IPS DF 6.9 (cell line): ENCODE results near the gene TBX18.

Source experiments
- DNase-seq: peaks from one replicate; pipeline ENCODE4 v3.0.0-alpha.2; 2013; ENCODE audit warnings: low read depth, low spot score
- H3K27ac ChIP-seq: one replicate; pipeline ENCODE4 v1.5.1; 2013; ENCODE audit warnings: low read length, control low read depth
- H3K27me3 ChIP-seq: 2 replicates; pipeline ENCODE4 v1.6.1; 2013; ENCODE audit warnings: mild to moderate bottlenecking, low read length; ENCODE audit not compliant: control insufficient read depth, insufficient read depth
- H3K36me3 ChIP-seq: 2 replicates; pipeline ENCODE4 v1.6.1; 2013; ENCODE audit warnings: low read length; ENCODE audit not compliant: control insufficient read depth, insufficient read depth
- H3K4me1 ChIP-seq: 2 replicates; pipeline ENCODE4 v1.6.1; 2013; ENCODE audit warnings: low read length; ENCODE audit not compliant: control insufficient read depth, insufficient read depth
- H3K4me3 ChIP-seq: 2 replicates; pipeline ENCODE4 v1.5.1; 2013; ENCODE audit warnings: mild to moderate bottlenecking, low read length
- H3K9me3 ChIP-seq: 2 replicates; pipeline ENCODE4 v1.6.1; 2013; ENCODE audit warnings: low read length, inconsistent platforms; ENCODE audit not compliant: control insufficient read depth, insufficient read depth
- WGBS: extraction: QIAGEN DNeasy Blood & Tissue Kit; methylation state at CpG from one replicate; pipeline ENCODE4 v1.1.7; 2013; ENCODE audit warnings: mixed read lengths, missing lambda C conversion rate; ENCODE audit not compliant: insufficient read length, insufficient coverage; 5-methylcytosine and 5-hydroxymethylcytosine counted together

Gene TBX18

DNA sequence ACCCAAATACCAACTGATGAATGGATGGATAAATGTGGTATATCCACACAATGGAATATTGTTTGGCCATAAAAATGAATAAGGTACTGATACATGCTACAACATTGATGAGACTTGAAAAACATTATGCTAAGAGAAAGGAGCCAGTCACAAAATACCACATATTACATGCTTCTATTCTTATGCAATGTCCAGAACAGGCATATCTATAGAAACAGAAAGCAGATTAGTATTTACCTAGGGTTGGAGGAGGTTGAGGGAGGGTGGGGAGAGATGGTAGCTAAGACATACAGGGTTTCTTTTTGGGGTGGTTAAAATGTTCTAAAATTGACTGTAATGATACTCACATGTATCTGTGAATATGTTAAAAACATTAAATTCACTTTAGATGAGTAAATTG is 24.8 kb upstream of the TBX18 start:
- DNase-seq = no peak
- Histone ChIP-seq H3K9me3 (no peaks in the 10 kb centered on the region), H3K27ac (no peak overlapping the region), H3K4me1 (no peaks in the 10 kb centered on the region), H3K27me3 (no peaks in the 10 kb centered on the region), H3K36me3 (no peaks in the 10 kb centered on the region), H3K4me3 (no peak overlapping the region)

DNA sequence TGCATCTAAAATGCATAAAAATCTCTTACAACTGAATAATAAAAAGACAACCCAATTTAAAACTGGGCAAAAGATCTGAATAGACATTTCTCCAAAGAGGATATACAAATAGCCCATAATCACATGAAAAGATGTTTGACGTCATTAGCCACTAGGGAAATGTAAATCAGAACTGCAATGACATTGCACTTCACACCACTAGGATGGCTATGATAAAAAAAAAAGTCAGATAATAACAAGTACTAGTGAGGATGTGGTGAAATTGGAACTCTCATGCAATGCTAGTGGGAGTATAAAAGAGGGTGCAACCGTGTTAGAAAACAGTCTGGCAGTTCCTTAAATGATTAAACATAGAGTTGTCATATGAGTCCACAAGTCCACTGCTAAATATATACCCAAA is 24.3 kb upstream of the TBX18 start:
- Histone ChIP-seq H3K9me3 (no peaks in the 10 kb centered on the region), H3K27me3 (no peaks in the 10 kb centered on the region), H3K27ac (no peak overlapping the region), H3K4me1 (no peaks in the 10 kb centered on the region), H3K4me3 (no peak overlapping the region), H3K36me3 (no peaks in the 10 kb centered on the region)
- DNase-seq = no peak
- no CpG with 5 or more reads among the region's 2 CpGs for WGBS

DNA sequence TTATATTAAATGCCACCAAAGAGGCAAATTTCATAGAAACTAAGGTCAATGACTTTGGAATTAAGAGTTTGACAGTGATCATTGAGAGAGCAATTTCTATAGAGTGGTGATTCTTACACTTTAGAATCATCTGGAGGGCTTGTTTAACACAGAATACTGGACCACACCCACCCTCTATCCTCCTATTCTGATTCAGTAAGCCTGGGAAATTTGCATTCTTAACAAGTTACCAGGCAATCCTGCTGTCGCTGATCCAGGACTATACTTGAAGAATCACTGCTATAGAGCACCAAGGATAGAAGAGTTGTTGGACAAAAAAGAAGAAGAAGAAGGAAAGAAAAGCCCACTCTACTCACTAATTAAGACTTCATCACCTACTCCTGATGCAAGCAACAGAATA is 21.3 kb upstream of the TBX18 start:
- H3K4me3 ChIP-seq = no peak overlapping the region
- WGBS = no CpG with 5 or more reads among the region's 1 CpG
- no peak overlapping the region for H3K27ac ChIP-seq
- no peak for DNase-seq
- no peaks in the 10 kb centered on the region for H3K9me3 ChIP-seq
- no peaks in the 10 kb centered on the region for H3K27me3 ChIP-seq
- no peaks in the 10 kb centered on the region for H3K4me1 ChIP-seq
- H3K36me3 ChIP-seq = no peaks in the 10 kb centered on the region

DNA sequence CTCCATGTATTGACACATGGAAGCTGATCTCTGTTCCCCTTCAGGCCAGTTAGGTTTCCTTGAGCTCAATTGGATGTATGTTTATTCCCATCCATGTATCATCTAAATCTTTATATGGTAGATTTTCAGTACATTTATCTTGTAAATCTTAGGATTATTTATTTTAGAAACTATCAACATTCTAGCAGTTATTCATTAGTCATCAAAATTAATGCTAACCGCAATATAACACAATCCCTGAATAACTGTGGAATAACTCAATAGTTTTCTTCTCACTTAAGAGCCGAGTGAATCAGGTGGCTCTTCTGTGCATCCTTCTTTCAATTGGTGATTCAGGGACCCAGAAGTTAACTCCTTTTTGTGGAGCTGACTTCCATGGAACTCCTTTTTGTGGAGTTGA is 15.5 kb upstream of the TBX18 start:
- H3K4me3 ChIP-seq = no peak overlapping the region
- H3K27me3 ChIP-seq = peaks cover 6% of the 10 kb centered on the region; the same call in 1 of the 2 replicates
- H3K4me1 ChIP-seq = no peaks in the 10 kb centered on the region
- no peaks in the 10 kb centered on the region; the same call in 1 of the 2 replicates for H3K36me3 ChIP-seq
- no peak for DNase-seq
- WGBS = no CpG with 5 or more reads among the region's 2 CpGs
- H3K27ac ChIP-seq = no peak overlapping the region
- H3K9me3 ChIP-seq = no peaks in the 10 kb centered on the region

DNA sequence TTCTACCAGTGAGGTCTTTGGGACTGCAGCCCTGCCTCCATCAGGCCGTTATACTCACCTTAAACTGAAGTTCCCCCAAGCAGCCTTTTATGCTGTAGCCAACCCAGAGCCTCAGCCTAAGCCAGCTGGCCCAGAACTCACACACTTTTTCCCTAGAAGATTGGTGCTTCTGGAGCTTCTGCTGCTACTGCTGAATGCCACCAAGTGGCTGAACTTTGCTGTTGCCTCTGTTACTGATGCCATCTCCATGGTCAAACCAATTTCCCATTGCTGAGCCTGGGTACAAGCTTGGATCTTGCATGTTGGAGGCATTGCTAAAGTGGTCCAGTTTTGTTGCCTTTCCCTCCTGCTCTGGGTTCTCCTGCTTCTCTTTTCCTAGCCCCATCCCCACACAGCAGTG is 15.0 kb upstream of the TBX18 start:
- Histone ChIP-seq H3K36me3 (no peaks in the 10 kb centered on the region; the same call in 1 of the 2 replicates), H3K4me3 (no peak overlapping the region), H3K27me3 (peaks cover 9% of the 10 kb centered on the region; the same call in 1 of the 2 replicates), H3K27ac (no peak overlapping the region), H3K4me1 (no peaks in the 10 kb centered on the region), H3K9me3 (no peaks in the 10 kb centered on the region)
- no CpG with 5 or more reads among the region's 1 CpG for WGBS
- no peak for DNase-seq

DNA sequence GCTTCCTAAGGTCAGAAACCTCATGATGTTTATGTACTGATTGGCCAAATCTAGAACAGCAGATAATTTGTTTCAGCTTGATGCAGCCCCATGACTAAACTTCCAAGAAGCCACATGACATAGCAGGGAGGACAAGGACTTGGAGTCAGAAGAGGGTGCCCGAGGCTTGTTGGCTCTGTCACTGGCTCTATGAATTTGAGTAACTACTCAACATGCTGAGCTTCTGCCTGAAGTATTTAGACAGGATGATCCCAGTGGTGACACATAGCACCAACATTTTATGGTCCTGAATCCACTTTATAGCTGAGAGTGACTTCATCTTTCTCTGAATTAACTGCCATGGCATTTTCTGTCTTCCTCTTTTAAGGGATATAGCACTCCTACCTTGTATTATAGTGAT is 13.5 kb upstream of the TBX18 start:
- Histone ChIP-seq H3K4me1 (no peaks in the 10 kb centered on the region), H3K36me3 (no peaks in the 10 kb centered on the region; the same call in 1 of the 2 replicates), H3K4me3 (no peak overlapping the region), H3K27me3 (peaks cover 24% of the 10 kb centered on the region; the same call in 1 of the 2 replicates), H3K27ac (no peak overlapping the region), H3K9me3 (no peaks in the 10 kb centered on the region)
- no CpG with 5 or more reads among the region's 1 CpG for WGBS
- DNase-seq = no peak

DNA sequence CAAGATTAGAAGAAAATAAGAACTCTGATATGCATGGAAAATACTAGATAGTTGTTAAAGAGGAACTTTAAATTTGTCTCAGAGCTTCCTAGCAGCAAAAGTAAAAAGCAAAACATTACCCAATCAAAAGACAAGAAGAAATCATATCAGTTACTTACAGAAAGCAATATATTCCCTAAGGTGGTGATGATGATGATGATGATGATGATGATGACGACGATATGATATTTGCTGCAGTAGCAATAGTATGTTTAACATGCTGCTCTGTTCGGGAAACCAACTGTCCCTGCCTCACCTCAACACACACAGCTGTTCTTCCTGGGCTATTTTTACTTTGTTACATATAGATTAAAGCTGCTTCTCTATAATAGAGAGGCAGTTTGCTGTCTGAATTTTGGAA is 12.0 kb upstream of the TBX18 start:
- H3K9me3 ChIP-seq = no peaks in the 10 kb centered on the region
- peaks cover 38% of the 10 kb centered on the region for H3K27me3 ChIP-seq
- H3K36me3 ChIP-seq = no peaks in the 10 kb centered on the region; the same call in 1 of the 2 replicates
- no peak overlapping the region for H3K27ac ChIP-seq
- no peak for DNase-seq
- H3K4me3 ChIP-seq = no peak overlapping the region
- no CpG with 5 or more reads among the region's 3 CpGs for WGBS
- no peaks in the 10 kb centered on the region for H3K4me1 ChIP-seq

DNA sequence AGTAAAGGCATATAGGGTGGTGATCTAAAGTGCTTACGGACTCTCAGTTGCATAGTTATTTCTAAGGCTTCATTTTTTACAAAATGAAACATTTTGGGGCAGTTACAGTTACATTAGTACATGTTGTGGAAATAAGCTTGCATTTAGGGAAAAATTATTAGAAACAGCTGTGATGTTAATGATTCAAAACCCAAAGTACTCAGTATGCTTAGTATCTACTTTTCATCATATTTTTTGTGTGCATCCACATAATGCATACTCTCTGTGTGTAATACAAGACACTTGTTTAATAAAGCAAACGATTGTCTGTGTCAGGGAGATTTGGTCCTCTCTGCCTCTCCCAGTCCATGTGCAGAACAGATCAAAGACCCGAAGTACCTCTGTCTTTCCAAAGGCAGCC is 11.4 kb upstream of the TBX18 start:
- Histone ChIP-seq H3K27me3 (peaks cover 41% of the 10 kb centered on the region), H3K36me3 (no peaks in the 10 kb centered on the region; the same call in 1 of the 2 replicates), H3K9me3 (no peaks in the 10 kb centered on the region), H3K27ac (no peak overlapping the region), H3K4me1 (no peaks in the 10 kb centered on the region), H3K4me3 (no peak overlapping the region)
- no peak for DNase-seq
- no CpG with 5 or more reads among the region's 3 CpGs for WGBS

DNA sequence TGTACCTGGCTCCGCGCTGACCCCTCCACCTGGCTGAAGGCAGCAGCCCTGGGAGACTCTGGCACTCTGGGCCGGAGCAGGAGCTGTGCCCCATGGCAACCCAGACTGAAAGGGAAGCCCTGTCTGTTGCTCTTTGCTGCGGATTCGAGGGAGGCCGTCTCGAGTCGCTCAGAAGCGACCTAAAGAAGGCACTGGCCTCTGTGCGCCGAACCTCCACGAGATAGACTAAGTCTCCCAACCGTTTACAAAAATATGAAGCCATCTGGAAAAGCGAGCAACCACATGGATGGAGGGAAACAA is 10.5 kb upstream of the TBX18 start:
- Histone ChIP-seq H3K4me3 (peak overlapping the region; percentile 44; the same call in 1 of the 2 replicates), H3K27ac (no peak overlapping the region), H3K9me3 (no peaks in the 10 kb centered on the region), H3K4me1 (no peaks in the 10 kb centered on the region), H3K27me3 (peaks cover 45% of the 10 kb centered on the region), H3K36me3 (no peaks in the 10 kb centered on the region; the same call in 1 of the 2 replicates)
- WGBS = no CpG with 5 or more reads among the region's 14 CpGs
- no peak for DNase-seq

DNA sequence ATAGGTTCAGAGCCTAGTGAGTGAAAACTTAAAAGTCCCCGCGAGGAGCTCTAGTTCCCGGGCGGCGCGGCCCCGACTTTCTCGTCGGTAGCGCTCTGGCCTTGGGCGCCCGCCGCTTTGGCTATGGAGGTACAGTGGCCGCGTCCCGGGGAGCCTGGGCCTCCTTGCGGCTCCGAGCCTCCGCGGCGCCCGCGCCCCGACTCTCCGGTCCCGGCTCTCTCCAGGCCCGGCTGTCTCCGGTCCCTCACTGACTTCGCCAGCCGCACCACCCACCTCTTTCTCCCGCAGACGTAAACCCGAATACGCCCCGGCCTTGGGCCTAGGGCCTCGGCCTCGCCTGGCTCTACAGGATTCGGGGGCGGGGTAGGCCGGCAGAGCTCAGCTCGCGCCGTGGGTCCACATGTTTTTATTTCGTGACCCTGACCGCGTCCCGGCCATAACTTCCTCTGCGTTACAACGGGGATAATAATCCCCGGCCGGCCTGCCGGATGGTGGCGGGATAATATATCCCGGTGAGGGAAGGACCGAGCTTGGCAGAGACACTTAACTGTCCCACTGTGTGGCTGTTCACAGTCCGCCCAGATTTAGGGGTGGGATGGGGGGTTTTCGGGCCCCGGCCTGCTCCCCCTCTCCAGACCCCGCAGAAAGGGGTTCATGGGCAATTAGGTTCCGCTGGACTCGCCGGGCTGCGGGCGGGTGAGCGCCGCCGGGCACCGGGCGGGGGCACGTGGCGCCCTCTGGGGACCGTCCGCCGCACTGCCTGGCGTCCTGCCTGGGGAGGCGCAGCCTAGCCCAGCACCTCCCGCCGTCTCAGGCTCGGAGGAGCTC is 10.0 kb upstream of the TBX18 start:
- no peaks in the 10 kb centered on the region for H3K4me1 ChIP-seq
- peak overlapping the region; percentile 44; the same call in 1 of the 2 replicates for H3K4me3 ChIP-seq
- no peaks in the 10 kb centered on the region for H3K9me3 ChIP-seq
- no peaks in the 10 kb centered on the region; the same call in 1 of the 2 replicates for H3K36me3 ChIP-seq
- no peak for DNase-seq
- H3K27ac ChIP-seq = no peak overlapping the region
- H3K27me3 ChIP-seq = peaks cover 47% of the 10 kb centered on the region
- WGBS = no CpG with 5 or more reads among the region's 79 CpGs
